Brain microvascular endothelial cell (primary cell): ENCODE results near the gene MAFG.

Source experiments
- DNase-seq: peaks from one replicate; pipeline ENCODE4 v3.0.0-alpha.2; 2020
- H3K27ac ChIP-seq: fragments of 250-450 bp; sonication (Bioruptor Pico); 2 replicates; pipeline ENCODE4 v1.5.1; 2020; ENCODE audit warnings: mild to moderate bottlenecking, moderate library complexity
- H3K27me3 ChIP-seq: fragments of 250-450 bp; sonication (Bioruptor Pico); replicated peaks from 2 replicates; pipeline ENCODE4 v1.5.1; 2020; ENCODE audit warnings: mild to moderate bottlenecking
- H3K36me3 ChIP-seq: fragments of 250-450 bp; sonication (Bioruptor Pico); replicated peaks from 2 replicates; pipeline ENCODE4 v1.5.1; 2020; ENCODE audit warnings: mild to moderate bottlenecking
- H3K4me3 ChIP-seq: 2 replicates; pipeline ENCODE4 v1.5.1; 2011; ENCODE audit warnings: low read depth, mild to moderate bottlenecking, control low read depth, low read length, moderate library complexity
- CTCF ChIP-seq: IDR thresholded peaks from 2 replicates; pipeline ENCODE4 v1.5.1; 2011; ENCODE audit warnings: low read depth, mild to moderate bottlenecking, moderate library complexity, low read length, control low read depth, inconsistent platforms; ENCODE audit errors: missing control alignments
- in situ Hi-C: cut with HindIII; loops from 2 replicates; pipeline ENCODE4 v1.10.0; 2017; ENCODE audit warnings: low sequenced_read_pairs, low pct_ligation_motif_present

The MAFG gene

GRCh38 chr17:81930142-81931125, 2.9 kb upstream of the MAFG start:
- H3K27me3 ChIP-seq: no peaks in the 10 kb centered on the region
- H3K4me3 ChIP-seq: no peak overlapping the region
- TF ChIP-seq CTCF: no peak
- peaks cover 10% of the 10 kb centered on the region for H3K36me3 ChIP-seq
- no peak for DNase-seq
- no peak overlapping the region for H3K27ac ChIP-seq
- in situ Hi-C loops: no loop called here

DNA sequence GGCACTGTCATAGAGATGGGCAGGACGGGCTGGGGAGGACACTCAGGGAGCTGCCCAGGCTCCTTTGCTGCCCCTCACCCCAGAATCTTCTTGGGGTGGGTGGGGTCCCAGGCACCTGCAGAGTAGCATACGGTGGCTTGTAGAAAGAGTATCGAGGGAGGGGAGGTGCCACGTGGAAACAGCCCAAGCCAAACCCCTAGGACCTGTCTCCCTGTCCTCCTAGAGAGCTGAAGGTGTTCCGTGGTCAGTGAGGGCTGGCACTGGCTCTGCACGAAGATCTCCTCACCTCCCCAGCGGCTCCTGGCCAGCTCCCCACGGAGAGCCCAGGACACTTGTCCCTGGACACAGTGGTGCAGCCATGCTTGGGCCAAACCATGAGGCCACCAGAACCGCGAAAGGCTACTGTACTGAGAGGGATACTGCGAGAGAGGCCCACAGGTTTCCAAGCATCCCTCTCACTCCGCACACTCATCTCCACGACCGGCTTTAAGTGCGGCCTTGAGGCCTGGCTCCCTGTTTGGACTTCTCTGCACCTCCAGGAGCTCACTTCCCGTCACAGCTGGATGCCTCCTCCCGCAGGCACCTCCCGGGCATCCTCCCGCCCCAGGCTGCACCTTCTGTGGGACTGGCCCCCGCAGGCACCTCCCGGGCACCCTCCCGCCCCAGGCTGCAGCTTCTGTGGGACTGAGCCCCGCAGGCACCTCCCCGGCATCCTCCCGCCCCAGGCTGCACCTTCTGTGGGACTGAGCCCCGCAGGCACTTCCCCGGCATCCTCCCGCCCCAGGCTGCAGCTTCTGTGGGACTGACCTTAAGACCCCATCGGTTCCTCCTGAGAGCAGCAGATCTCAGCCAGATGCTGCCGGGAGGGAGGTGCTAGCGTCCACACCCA, 2.0 kb upstream of the MAFG start:
- no peak for DNase-seq
- no peak overlapping the region for H3K4me3 ChIP-seq
- H3K36me3 ChIP-seq: peaks cover 3% of the 10 kb centered on the region
- TF ChIP-seq CTCF: no peak
- no peak overlapping the region for H3K27ac ChIP-seq
- in situ Hi-C loops: no loop called here
- no peaks in the 10 kb centered on the region for H3K27me3 ChIP-seq

- Histone ChIP-seq H3K27me3 (no peaks in the 10 kb centered on the region), H3K36me3 (no peaks in the 10 kb centered on the region), H3K27ac (no peak overlapping the region), H3K4me3 (peak overlapping the region; percentile 79)
- no peak for TF ChIP-seq CTCF
- in situ Hi-C loops: no loop called here
- no peak for DNase-seq
Measured at GRCh38 chr17:81928544-81929252, 1.2 kb upstream of the MAFG start.

DNA sequence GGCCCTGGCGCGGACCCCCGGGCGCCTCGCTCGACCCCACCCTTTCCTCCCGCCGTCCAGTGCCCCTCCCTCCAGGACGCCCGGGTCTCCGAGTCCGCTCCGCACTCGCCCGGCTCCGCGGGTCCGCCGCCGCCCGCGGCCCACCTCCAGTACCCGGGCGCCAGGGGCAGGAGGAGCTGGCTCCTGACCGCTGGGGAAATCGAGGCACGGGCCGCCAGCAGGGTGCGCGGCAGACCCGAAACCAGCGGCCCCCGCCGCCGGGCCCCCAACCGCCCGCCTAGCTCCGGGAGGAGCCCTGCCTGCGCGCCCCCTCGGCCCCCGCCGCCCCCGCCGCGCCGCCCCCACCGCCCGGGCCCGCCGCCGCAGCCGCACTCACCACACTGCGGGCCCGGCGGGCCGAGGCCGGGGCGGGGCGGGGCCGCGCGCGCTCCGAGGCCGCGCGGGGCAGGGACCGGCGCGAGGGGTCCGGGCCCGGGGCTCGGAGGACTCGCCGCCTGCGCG, 333 bp downstream of the MAFG start:
- H3K27me3 ChIP-seq: no peaks in the 10 kb centered on the region
- no peak for DNase-seq
- H3K36me3 ChIP-seq: peaks cover 3% of the 10 kb centered on the region
- H3K4me3 ChIP-seq: peak overlapping the region; percentile 79
- TF ChIP-seq CTCF: no peak
- peak overlapping the region; percentile 90 for H3K27ac ChIP-seq
- in situ Hi-C loops: no loop called here

DNA sequence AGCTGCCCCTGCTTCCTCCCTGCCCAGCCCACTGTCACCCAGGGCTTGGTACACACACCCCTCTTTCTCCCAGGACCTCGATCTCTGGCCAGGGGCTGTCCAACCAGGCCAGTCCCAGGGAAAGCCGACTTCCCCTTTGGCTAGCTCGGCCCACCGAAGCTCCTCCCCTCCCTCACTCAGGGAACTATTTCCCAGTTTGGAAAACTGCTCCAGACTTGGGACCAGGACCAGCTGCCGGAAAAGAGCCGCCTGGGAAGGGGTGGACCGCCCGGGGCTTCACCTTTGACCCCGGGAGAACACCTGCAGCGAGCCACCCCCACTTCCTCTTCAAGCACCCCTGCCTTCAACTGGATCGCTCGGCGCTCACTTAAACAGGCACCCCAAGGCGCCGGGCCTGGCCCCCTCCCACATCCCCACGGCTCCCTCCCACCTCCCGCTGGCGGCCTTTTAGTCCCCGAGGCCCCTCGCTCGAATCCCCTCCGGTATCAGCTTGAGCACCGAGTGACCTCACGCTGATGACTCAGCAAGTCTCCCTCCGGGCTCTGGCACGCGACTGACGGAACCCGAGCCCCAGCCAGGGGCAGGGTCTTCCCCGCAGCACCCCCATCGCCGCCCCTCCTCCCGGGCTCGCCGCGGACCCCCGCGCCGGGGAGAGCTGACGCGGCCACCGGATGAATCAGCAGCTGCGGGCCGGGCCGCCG, 934 bp downstream of the MAFG start:
- peak overlapping the region; percentile 90 for H3K27ac ChIP-seq
- in situ Hi-C loops: no loop called here
- DNase-seq: peak; percentile 53
- H3K27me3 ChIP-seq: no peaks in the 10 kb centered on the region
- no peak for TF ChIP-seq CTCF
- H3K36me3 ChIP-seq: peaks cover 8% of the 10 kb centered on the region
- peak overlapping the region; percentile 79 for H3K4me3 ChIP-seq
